Head of caudate nucleus (tissue), 42 donors: ENCODE data around the gene EP400.

Experiments used
- DNase-seq, 42 donors: peaks; one replicate each; pipeline versions ENCODE4 v3.0.0 to v3.0.0-alpha.2; 2020 to 2021; ENCODE audit warnings: mixed read lengths in 7 of 42
- intact Hi-C: fragments of 100-400 bp; cut with DNase I; formaldehyde crosslinking; loops from one replicate; pipeline ENCODE4 v1.15.0; 2022

EP400 gene

DNA sequence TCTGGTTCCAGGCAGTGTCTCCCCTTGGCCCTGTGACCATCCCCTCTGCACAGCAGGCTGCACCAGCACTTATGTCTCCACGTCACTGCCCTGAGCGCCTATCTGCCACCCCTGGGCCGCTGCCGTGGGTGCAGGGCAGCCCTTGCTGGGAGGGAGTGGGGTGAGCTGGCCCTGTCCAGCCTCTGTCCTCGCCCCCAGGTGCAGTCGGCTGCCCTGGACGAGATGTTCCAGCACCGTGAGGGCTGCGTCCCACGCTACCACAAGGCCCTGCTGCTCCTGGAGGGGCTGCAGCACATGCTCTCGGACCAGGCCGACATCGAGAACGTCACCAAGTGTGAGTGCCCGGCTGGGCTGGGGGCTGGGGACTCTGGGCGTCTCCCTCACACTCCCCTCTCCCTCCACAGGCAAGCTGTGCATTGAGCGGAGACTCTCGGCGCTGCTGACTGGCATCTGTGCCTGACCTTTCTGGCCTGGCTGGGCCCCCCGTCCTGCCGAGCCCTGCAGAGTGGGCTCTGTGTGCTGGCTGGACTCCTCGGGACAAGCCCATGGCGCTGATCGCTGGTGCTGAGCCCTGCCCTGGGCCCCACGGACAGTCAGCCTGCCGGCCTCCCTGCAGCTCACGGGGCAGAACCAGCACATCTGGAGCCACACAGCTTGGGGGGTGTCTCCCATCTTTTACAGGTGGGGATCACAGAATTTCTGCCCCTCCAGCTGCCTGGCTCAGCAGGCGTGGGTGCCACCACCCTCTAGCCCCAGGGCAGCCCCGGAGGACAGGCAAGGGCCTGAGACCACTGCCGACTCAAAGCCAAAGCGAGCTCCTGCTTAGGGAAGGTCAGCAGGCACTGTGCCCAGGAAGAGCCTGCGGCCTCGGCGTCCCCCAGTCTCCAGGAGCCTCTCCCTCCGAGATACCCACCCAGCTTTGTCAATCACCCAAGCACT, 28.6 kb upstream of the EP400 start:
- DNase-seq: no peak
- intact Hi-C loops: no loop called here

GRCh38 chr12:131921866-131922769, 27.6 kb upstream of the EP400 start:
- intact Hi-C loops: no loop called here
- peak in 16 of 42 donors; percentile 21 to 67 (median 48) for DNase-seq

DNA sequence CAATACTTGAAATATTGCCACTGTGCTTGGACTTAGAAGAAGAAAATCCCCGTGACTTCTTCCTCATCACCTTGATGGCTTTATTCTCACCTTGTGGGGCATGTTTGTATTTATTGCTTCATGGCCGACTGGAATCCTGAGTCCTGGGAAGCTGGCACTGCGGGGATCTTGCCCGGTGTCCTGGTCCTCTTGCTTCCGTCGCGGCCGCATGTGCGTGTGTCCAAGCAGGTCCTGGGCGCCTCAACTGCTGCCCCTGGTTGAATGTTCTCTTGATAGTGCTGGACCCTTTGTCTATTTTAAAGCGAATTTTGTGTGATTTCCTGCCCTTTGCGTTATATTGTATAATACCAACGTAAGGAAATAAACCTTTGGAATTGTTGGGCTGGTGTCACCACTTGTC, 27.0 kb upstream of the EP400 start:
- intact Hi-C loops: no loop called here
- no peak for DNase-seq

DNA sequence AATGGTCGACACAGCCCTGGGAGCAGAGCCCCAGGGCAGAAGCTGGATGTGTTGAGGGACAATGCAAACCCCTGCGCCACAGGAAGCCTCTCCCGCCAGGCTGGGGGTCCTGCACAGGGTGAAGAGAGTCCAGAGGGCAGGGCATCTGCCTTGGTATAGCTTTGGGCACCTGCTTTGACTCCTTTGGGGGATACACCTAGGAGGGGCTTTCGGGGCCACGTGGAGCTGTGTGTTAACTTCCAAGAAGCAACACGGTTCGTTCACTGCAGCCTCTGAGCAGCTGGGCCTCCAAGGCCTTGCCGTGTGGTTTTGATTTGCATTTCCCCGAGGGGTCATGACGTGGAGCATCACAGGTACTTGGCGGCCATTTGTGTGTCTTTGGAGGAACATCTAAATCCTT, 26.5 kb upstream of the EP400 start:
- intact Hi-C loops: no loop called here
- DNase-seq: no peak

DNA sequence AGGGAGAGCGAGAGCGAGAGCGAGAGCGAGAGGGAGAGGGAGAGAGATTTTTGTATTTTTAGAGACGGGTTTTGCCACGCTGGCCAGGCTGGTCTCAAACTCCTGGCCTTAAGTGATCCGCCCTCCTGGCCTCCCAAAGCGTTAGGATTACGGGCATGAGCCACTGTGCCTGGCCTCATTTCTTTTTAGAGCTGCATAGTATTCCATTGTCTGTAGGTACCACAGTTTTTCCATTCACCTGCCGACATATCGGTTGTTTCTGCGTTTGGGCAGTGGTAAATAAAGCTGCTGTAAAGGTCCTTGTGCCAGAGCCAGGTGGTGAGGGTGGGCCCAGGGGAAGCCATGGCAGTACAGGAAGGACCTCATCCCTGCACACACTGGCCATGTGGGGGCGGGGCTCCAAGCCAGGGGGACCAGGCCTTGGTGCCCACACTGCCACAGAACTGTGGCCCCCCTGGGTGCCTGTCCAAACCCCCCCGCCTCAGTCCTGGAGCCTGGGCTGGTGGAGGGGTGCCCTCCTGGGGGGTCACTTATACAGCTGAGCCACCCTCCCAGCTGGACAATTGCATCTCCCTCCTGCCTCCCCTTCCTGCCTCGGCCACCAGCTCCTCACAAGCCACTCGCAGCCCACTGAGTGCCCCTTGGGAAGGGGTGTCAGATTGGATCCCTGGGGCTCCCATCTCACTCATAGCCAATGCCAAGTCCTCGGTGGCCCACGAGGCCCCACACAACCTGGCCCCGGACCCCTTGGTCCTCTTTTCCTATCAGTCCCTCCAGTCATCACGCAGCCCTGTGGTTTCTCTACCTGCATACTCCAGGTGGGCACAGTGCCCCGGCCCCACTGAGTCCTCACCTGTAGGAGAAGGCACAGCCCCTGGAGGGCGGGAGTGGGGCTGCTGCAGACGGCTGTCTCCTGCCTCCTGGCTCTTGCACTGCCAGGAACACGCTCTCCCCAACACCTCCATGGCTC, 22.3 kb upstream of the EP400 start:
- intact Hi-C loops: loop anchor here (2.0 kb wide), 1 partner anchor 21 kb away; the partner anchor contains the start of gene EP400
- no peak for DNase-seq

DNA sequence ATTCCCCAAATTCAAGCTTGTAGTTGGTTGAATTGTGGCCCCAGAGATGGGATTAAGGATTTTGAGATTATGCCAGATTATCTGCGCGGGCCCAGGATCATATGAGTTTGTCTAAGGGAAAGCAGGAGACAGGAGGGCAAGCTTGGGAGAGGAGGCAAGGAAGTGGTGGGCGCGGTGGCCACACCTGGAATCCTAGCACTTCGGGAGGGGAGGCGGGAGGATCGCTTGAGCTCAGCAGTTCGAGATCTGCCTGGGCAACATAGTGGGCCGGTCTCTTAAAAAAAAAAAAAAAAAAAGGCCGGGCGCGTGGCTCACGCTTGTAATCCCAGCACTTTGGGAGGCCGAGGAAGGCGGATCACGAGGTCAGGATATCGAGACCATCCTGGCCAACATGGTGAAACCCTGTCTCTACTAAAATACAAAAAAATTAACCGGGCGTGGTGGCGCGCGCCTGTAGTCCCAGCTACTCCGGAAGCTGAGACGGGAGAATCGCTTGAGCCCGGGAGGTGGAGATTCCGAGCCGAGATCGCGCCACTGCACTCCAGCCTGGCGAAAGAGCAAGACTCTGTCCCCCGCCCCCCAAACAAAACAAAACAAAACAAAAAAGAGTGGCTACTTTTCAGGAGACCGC, 21.5 kb upstream of the EP400 start:
- intact Hi-C loops: loop anchor here (2.0 kb wide), 1 partner anchor 21 kb away; the partner anchor contains the start of gene EP400
- DNase-seq: no peak

GRCh38 chr12:131928711-131929580, 20.8 kb upstream of the EP400 start, which contains the start of gene PUS1:
Gene PUS1 (plus strand): TSS chr12:131929276. CDS start chr12:131929723, 447 bp downstream.
- peak; percentile 89 to 98 (median 95) for DNase-seq
- intact Hi-C loops: loop anchor here (2.0 kb wide), 1 partner anchor 20 kb away; the partner anchor contains the start of gene EP400

- DNase-seq: peak in 1 of 42 donors; percentile 35
- intact Hi-C loops: loop anchor here (2.0 kb wide), 1 partner anchor 19 kb away; the partner anchor contains the start of gene EP400
Observed at GRCh38 chr12:131929581-131930456, 19.9 kb upstream of the EP400 start.

GRCh38 chr12:131930510-131930909, 19.2 kb upstream of the EP400 start:
- intact Hi-C loops: no loop called here
- no peak for DNase-seq

GRCh38 chr12:131933387-131933786, 16.4 kb upstream of the EP400 start:
- DNase-seq: no peak

GRCh38 chr12:131934535-131934934, 15.2 kb upstream of the EP400 start:
- intact Hi-C loops: no loop called here
- peak in 32 of 42 donors; percentile 28 to 89 (median 68) for DNase-seq

More at GRCh38 chr12:131933387-131933786, 16.4 kb upstream of the EP400 start:
- intact Hi-C loops: no loop called here

- intact Hi-C loops: no loop called here
Observed at GRCh38 chr12:131938082-131938481, 11.7 kb upstream of the EP400 start.

GRCh38 chr12:131939007-131939406, 10.7 kb upstream of the EP400 start:
- intact Hi-C loops: no loop called here
- peak in 2 of 42 donors; percentile 0 to 22 for DNase-seq

More at GRCh38 chr12:131938082-131938481, 11.7 kb upstream of the EP400 start:
- DNase-seq: no peak

DNA sequence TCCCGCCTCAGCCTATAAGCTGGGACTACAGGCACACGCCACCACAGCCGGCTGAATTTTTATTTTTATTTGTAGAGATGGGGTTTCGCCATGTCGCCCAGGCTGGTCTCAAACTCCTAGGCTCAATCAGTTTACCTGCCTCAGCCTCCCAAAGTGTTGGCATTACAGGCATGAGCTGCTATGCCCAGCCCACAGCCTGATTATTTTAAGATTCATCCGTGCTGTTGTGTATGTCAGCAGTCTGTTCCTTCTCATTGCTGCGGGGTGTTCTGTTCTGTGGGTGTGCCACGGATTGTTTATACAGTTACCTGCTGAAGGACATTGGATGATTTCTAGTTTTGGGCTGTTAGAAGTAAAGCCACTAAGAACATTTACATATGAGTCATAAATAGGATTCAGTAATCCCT, 9.6 kb upstream of the EP400 start:
- intact Hi-C loops: no loop called here
- DNase-seq: peak in 6 of 42 donors; percentile 3 to 73 (median 34)

DNA sequence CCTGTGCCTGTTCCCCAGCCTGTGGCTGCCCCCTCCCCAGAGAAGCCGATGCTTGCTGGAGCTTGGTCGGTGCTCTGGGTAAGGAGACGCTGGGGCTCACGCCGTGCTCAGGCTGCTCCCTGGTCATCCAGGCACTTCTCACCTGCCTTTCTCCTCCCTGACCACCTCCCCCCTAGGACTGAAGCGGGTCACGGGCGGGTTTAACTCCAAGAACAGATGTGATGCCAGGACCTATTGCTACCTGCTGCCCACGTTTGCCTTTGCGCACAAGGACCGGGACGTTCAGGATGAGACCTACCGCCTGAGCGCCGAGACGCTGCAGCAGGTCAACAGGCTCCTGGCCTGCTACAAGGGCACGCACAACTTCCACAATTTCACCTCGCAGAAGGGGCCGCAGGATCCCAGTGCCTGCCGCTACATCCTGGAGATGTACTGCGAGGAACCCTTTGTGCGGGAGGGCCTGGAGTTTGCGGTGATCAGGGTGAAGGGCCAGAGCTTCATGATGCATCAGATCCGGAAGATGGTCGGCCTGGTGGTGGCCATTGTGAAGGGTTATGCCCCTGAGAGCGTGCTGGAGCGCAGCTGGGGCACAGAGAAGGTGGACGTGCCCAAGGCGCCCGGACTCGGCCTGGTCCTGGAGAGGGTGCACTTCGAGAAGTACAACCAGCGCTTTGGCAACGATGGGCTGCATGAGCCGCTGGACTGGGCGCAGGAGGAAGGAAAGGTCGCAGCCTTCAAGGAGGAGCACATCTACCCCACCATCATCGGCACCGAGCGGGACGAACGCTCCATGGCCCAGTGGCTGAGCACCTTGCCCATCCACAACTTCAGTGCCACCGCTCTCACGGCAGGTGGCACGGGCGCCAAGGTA, 8.4 kb upstream of the EP400 start:
- DNase-seq: peak in 5 of 42 donors; percentile 11 to 27 (median 22)
- intact Hi-C loops: no loop called here
